Omental fat pad (tissue), 4 donors: ENCODE measurements around the gene SHANK3. TPM values are rescaled to one million over a fixed set of nuclear protein-coding genes. Genes with fewer than 3 reads are reported as not detected.
"Not testable (repeated sequence)": the region's sequence is repeated elsewhere in the genome, so short reads cannot be mapped to it uniquely, and the experiment has no call there.

Experiments
- ATAC-seq: fragments of 150-250 bp; one replicate; pipeline ENCODE4 v1.9.1; 2016; ENCODE audit warnings: mild to moderate bottlenecking, moderate library complexity; ENCODE audit not compliant: low FRiP score
- DNase-seq: peaks from one replicate; pipeline ENCODE4 v3.0.0-alpha.2; 2019; ENCODE audit warnings: low spot score
- total RNA-seq, 4 donors: library from RNA; depleted of rRNA; stranded (reverse); fragments of >200 nt; gene quantifications; one replicate each; pipeline ENCODE4 v1.1.0, GENCODE V29; 2016
- TF ChIP-seq, protein P1 (sequence below), 3 donors: fragments of 450-650 bp; IDR thresholded peaks; one replicate each; pipeline ENCODE4 v1.5.1; 2016 to 2017; ENCODE audit warnings: antibody characterized with exemption in 3 of 3, mild to moderate bottlenecking in 3 of 3, moderate library complexity in 2 of 3

SHANK3 gene
- total RNA-seq, 4 donors from 2014 or later, result 3.3 to 61.3 (median 19.4) TPM

DNA sequence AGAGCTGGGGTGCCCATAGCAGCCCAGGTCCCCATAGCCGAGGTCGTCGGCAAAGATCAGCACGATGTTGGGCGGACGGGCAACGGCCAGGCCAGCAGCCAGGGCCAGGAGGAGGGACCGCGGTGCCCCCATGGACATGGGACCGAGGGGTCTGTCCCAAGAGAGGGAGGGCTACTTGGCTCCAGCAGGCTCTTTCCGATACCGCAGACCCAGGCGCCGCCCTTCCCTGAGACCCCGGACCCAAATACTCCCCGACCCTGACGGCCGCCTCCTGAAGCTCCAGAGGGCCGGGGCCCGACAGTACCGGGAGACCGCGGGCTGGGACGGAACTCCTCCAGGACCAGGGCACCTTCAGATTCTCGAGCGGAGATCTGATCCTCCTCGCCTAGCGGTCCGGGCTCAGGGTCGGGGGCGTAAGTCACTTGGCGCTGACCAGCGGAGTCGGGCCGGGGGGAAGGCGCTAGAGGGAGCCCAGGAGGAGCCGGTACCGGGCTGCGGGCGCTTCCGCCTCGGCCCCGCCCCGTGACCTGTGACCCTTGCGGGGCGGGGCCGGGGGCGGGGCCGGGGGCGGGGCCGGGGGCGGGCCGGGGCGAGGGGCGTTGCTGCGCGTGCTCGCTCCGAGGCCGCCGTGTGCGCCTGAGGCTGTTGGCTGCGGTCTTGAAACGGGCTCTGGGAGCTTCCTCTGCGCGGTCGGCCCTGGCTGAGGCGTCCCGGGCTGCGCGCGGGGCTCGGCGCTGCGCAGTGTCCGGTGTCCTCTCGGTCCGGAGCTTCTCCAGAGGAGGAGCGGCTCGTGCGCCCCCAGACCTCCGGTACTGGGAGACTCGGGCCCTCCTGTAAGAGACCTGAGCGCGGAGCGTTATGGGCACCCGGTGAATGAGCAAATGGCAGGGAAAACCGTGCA is 44.7 kb upstream of the SHANK3 start, which contains the start of gene ARSA:
Gene ARSA (minus strand): TSS at position 511 of the 901 bp plus-strand sequence. CDS start 373 bp downstream, at position 138.
- DNase-seq (no peak), ATAC-seq (peak; percentile 90)
- TF ChIP-seq, protein P1, sequence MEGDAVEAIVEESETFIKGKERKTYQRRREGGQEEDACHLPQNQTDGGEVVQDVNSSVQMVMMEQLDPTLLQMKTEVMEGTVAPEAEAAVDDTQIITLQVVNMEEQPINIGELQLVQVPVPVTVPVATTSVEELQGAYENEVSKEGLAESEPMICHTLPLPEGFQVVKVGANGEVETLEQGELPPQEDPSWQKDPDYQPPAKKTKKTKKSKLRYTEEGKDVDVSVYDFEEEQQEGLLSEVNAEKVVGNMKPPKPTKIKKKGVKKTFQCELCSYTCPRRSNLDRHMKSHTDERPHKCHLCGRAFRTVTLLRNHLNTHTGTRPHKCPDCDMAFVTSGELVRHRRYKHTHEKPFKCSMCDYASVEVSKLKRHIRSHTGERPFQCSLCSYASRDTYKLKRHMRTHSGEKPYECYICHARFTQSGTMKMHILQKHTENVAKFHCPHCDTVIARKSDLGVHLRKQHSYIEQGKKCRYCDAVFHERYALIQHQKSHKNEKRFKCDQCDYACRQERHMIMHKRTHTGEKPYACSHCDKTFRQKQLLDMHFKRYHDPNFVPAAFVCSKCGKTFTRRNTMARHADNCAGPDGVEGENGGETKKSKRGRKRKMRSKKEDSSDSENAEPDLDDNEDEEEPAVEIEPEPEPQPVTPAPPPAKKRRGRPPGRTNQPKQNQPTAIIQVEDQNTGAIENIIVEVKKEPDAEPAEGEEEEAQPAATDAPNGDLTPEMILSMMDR (IDR thresholded peaks at IDR 0.05), result no peak

DNA sequence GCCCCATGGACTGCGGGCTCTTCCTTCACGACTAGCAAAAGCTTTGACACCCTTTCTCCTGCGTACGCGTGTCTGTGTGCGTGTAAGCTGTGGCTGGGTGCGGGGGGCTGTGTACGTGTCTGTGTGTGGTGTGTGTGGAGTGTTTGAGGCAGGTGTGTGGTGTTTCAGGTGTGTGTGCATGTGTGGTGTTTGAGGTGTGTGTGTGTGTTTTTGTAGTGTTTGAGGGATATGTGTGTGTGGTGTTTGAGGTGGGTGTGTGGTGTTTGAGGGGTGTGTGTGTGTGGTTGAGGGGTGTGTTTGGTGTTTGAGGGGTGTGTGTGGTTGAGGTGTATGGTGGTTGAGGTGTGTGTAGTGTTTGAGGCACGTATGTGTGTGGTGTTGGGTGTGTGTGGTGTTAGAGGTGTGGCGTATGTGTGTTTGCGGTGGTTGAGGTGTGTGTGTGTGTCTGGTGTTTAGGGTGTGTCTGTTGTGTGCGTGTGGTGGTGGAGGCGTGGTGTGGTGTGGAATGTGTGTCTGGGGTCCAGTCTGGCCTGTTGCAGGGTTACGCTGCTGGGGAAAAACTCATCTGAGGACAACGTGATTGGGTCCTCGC is 44.0 kb upstream of the SHANK3 start:
- TF ChIP-seq, protein P1 (IDR thresholded peaks at IDR 0.05), result no peak
- DNase-seq (no peak), ATAC-seq (no peak)

DNA sequence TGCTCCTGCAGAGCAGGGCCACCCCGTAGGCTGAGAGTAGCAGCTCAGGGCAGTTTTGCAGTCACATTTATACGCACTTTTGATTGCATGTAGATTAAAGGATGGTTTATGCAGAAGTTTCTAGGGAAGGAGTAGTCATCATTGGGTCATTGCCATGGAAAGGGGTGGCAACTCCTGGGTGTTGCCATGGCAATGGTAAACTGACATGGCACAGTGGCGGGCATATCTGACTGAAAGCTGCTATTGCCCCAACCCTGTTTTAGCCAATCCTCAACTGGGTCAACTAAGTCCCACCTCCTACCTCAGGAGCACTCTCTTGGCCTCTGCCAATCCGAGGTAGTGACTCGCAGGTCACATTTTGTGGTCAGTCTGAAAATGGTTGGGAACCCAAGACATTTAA is 42.2 kb upstream of the SHANK3 start:
- ATAC-seq (no peak), DNase-seq (no peak)
- TF ChIP-seq, protein P1 (IDR thresholded peaks at IDR 0.05), result no peak

DNA sequence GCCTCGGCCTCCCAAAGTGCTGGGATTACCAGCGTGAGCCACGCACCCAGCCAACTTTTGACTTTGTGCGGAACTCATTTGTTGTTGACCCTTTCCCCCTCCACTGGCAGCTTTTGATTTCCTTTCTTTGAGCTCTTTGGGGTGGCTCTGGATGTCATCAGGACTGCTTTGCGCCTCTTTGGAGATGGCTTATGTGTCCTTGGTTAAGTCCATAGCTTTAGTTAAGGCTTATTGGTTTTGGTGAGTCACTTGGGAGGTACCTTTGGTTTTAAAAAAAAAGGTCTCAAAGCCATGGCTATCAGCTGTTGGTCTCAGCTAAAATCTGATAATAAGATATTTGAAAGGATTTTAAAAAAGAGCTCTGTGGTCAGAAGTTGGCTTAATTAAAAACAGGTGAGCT is 39.5 kb upstream of the SHANK3 start:
- ATAC-seq, result no peak
- DNase-seq, result no peak
- TF ChIP-seq, protein P1 (IDR thresholded peaks at IDR 0.05), result no peak

DNA sequence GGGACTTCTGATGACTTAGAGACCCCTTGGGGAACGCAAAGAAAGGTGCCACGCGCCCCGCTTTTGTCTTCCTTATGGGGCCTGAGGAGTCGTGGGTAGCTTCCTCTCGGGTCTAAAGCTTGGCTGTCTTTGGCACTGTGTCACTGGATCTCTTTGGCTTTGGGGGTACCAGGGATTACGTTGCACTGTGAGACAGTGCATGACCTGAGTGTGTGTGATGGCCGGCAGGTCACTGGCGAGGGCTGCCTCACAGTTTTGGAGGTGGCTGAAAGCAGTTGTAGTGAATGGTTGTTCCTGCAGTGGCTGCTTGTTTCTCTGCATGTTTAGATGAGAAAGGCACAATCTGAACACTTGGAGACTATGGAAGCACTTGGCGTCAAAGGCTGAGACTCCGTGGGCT is 38.9 kb upstream of the SHANK3 start:
- no peak for ATAC-seq
- TF ChIP-seq, protein P1 (IDR thresholded peaks at IDR 0.05), result no peak
- no peak for DNase-seq

DNA sequence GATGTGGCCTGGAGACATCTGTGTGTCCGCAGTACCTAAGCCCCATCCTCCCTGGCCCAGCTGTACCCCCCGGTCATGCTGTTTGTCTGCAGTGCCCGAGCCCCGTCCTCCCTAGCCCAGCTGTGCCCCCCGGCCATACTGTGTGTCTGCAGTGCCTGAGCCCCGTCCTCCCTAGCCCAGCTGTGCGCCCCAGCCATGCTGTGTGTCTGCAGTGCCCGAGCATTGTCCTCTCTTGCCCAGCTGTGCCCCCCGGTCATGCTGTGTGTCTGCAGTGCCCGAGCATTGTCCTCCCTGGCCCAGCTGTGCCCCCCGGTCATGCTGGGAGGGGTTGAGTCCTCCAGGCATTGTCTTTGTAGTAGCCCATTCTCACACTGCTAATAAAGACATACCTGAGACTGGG is 37.0 kb upstream of the SHANK3 start:
- DNase-seq (no peak), ATAC-seq (no peak)
- TF ChIP-seq, protein P1 (IDR thresholded peaks at IDR 0.05), result no peak

DNA sequence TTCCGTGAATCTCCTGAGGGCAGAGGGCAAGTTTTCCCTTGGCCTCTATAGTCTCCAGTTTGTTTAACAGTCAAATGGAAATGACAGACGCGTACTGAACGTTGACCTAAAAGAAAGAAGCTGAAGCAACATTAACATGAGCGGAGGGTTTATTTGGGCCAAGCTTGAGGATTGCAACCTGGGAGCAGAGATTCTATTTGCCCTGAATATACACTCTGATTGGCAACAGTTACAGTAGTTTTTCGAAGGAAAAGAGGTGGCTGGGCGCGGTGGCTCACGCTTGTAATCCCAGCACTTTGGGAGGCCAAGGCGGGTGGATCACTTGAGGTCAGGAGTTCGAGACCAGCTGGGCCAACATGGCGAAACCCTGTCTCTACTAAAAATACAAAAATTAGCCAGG is 32.3 kb upstream of the SHANK3 start:
- ATAC-seq, DNase-seq: not testable (repeated sequence)
